PC-9 (cell line): ENCODE data around the gene YIPF2.

Experiments
- EZH2 ChIP-seq: fragments of 200-600 bp; sonication (generic); IDR thresholded peaks from 2 replicates; pipeline ENCODE4 v1.8.0; 2017; ENCODE audit warnings: antibody characterized with exemption, low read depth
- TF ChIP-seq, protein P1 (sequence below): fragments of 200-600 bp; sonication (generic); conservative IDR thresholded peaks from 2 replicates; pipeline ENCODE4 v1.6.1; 2017; ENCODE audit warnings: mixed run types, antibody characterized with exemption, mild to moderate bottlenecking, moderate library complexity

GRCh38 chr19:10892256-10892655 is 36.2 kb downstream of the YIPF2 start:
- TF ChIP-seq, protein P1, sequence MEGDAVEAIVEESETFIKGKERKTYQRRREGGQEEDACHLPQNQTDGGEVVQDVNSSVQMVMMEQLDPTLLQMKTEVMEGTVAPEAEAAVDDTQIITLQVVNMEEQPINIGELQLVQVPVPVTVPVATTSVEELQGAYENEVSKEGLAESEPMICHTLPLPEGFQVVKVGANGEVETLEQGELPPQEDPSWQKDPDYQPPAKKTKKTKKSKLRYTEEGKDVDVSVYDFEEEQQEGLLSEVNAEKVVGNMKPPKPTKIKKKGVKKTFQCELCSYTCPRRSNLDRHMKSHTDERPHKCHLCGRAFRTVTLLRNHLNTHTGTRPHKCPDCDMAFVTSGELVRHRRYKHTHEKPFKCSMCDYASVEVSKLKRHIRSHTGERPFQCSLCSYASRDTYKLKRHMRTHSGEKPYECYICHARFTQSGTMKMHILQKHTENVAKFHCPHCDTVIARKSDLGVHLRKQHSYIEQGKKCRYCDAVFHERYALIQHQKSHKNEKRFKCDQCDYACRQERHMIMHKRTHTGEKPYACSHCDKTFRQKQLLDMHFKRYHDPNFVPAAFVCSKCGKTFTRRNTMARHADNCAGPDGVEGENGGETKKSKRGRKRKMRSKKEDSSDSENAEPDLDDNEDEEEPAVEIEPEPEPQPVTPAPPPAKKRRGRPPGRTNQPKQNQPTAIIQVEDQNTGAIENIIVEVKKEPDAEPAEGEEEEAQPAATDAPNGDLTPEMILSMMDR = no peak
- no peak for TF ChIP-seq EZH2
